ENCODE data around the gene MAN2A2.
A peak's percentile ranks its signal among the peaks of the same experiment; 100 is the strongest.
"Not testable (repeated sequence)": the region's sequence is repeated elsewhere in the genome, so short reads cannot be mapped to it uniquely, and the experiment has no call there.

Gene MAN2A2

GRCh38 chr15:90883976-90884718 is 19.0 kb upstream of the MAN2A2 start, which contains the start of gene FES:
FES (plus strand) TSS chr15:90884504; CDS start chr15:90885046, 542 bp downstream.
- no peak for DNase-seq (ENCODE audit: low read depth)

- DNase-seq (ENCODE audit: low read depth): no peak
Observed at GRCh38 chr15:90884719-90885431, 18.2 kb upstream of the MAN2A2 start.

- peak; percentile 56 for DNase-seq (ENCODE audit: low read depth)
Observed at GRCh38 chr15:90885432-90886290, 17.4 kb upstream of the MAN2A2 start.

GRCh38 chr15:90886291-90886614 is 16.8 kb upstream of the MAN2A2 start:
- DNase-seq (ENCODE audit: low read depth): no peak

GRCh38 chr15:90887037-90887481 is 16.0 kb upstream of the MAN2A2 start:
- DNase-seq (ENCODE audit: low read depth): no peak

- DNase-seq (ENCODE audit: low read depth): no peak
Observed at GRCh38 chr15:90889313-90889730, 13.8 kb upstream of the MAN2A2 start.

- DNase-seq (ENCODE audit: low read depth): no peak
Observed at GRCh38 chr15:90889736-90890456, 13.2 kb upstream of the MAN2A2 start.

- DNase-seq (ENCODE audit: low read depth): no peak
Observed at GRCh38 chr15:90890839-90891238, 12.3 kb upstream of the MAN2A2 start.

- no peak for DNase-seq (ENCODE audit: low read depth)
Observed at GRCh38 chr15:90891346-90891949, 11.7 kb upstream of the MAN2A2 start.

- no peak for DNase-seq (ENCODE audit: low read depth)
Observed at GRCh38 chr15:90892023-90892422, 11.1 kb upstream of the MAN2A2 start.

- DNase-seq (ENCODE audit: low read depth): no peak
Observed at GRCh38 chr15:90892498-90893174, 10.5 kb upstream of the MAN2A2 start.

- no peak for DNase-seq (ENCODE audit: low read depth)
Observed at GRCh38 chr15:90893175-90894090, 9.7 kb upstream of the MAN2A2 start.

- DNase-seq (ENCODE audit: low read depth): no peak
Observed at GRCh38 chr15:90895571-90896117, 7.5 kb upstream of the MAN2A2 start.

- DNase-seq (ENCODE audit: low read depth): not testable (repeated sequence)
Observed at GRCh38 chr15:90897131-90897655, 5.9 kb upstream of the MAN2A2 start.

- no peak for DNase-seq (ENCODE audit: low read depth)
Observed at GRCh38 chr15:90901175-90902039, 1.7 kb upstream of the MAN2A2 start.

- DNase-seq (ENCODE audit: low read depth): peak; percentile 52
Observed at GRCh38 chr15:90902040-90902839, 862 bp upstream of the MAN2A2 start.

Data from T follicular helper cell (primary cell).